ENCODE measurements around the gene CHGA.

GRCh38 chr14:92928258-92928629, 5.3 kb downstream of the CHGA start:
- TF ChIP-seq CTCF (IDR thresholded peaks at IDR 0.05) (no peak), POLR2A (IDR thresholded peaks at IDR 0.05) (no peak)

Measured in prostate gland (tissue), 2 donors.